Glomerular visceral epithelial cell (primary cell): ENCODE data around the gene TBC1D4.
"Not testable (repeated sequence)": the region's sequence is repeated elsewhere in the genome, so short reads cannot be mapped to it uniquely, and the experiment has no call there.

Source experiments
- DNase-seq: peaks from one replicate; pipeline ENCODE4 v3.0.0-alpha.2; 2016; ENCODE audit errors: extremely low spot score

TBC1D4 gene

DNA sequence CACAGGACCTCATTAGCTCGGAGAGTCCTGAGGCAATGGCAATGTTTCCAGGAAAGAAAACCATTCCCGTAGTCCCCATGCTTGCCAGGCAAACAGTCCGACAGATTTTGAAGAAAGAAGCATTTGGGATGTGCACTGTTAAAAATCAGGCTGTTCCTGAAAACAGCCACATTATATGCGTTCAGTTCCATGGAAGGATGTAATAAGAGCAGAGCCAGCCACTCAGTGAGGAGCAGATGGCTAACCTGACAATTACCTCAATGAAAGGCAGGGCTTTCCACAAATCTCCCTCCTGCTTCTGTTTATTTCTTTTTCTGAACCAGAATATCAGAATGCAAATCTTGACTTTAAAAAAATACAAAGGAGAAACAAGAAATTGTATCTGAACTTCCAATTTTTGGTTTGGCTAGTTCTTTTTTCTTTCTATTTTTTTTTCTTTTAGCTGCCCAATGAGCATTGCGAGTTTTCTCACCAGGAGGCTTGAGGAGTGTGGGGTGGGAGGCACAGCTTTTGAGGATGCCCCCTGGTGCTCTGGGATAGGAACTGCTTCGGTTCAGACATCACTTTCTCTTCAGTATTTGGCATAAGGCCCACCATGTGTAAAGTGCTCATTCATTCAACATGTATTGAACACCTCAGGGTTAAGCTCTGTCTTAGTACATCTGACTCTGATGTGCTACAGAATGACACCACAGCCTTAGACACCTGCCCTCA lies 124.2 kb downstream of the TBC1D4 start:
- DNase-seq: peak; percentile 59

DNA sequence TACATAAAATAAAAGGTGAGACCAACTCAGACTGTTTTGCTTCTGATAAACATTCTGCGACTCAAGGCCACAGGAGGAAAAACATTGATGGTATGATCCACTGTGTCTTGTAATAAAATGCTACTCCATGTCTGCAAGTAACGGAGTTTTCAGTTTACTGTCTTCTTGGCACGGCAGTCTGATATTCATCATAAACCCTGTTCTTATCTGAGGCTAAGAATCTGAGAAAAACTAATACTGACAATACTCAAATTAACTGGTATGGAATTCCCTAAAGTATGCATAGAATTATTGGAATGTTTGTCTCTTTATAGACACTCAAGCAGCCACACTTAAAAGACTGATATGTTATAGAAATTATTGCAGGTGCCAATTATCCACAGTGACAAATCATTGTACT lies 125.5 kb downstream of the TBC1D4 start:
- no peak for DNase-seq

DNA sequence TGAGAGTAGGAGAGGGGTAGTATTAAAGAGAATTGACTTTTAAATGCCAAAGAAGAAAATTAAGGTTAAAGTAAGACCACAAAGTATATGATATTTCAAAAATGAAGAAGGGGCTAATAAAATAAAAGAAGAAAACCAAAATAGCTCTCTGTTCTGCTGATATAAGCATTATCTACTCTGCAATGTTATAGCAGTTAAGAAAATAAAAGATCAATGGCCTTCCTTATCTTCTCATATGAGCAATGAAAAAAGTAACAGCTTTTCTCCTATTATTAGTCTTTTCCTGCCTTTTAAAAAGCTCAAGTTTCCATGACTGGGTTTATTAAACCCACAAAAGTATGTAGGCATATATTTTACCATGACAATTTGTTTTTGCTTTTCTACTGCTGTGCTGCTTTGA lies 126.4 kb downstream of the TBC1D4 start:
- DNase-seq: no peak

DNA sequence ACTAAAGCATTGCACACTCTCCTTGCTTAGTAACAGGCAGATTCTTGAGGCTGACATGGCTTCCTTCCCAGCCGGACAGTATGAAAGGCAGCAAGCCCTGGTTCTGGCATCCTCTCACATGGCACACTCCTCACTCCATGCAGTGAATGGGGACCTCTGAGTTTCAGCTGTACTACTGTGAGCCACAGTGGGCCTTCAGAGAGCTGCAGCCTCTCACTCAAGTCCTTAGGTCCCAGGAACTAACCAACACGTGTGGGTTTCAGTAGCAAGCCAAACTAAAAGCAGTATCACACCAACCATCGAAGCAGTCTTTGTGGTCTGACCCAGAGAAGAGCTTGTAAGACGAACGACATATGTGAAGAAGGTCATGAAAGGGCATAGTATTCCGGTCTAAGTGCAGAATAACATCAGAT lies 128.2 kb downstream of the TBC1D4 start:
- no peak for DNase-seq

DNA sequence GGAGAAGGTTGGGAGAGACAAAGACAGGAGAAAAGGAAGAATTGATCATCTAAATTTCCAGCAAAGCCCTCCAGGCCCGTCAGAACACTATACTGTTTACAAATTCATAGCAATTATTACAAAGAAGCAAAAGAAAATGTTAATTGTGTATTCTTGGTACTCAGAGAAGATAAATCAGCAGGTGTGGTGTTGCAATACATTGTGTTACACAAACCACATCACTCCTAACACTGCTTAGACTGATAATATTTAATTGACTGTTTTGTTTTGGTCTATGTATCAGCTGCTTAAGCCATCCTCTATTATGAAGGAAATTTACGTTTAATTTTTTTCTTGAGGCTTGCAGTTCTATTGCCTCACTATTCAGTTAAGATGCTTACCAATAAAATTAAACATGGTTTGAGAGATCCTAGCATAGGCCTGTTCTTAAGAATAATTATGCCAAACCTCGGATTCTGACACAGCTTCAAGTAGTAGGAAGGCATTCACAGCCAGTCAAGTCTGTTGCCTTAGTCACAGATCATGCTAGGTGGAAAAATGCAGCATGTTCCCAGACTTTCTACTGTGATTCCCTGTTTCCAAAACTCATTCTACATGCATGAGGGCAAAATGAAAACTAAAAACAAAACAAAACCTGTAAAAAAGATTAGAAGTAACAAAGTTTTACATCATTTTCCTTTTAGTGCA lies 129.2 kb downstream of the TBC1D4 start:
- no peak for DNase-seq

DNA sequence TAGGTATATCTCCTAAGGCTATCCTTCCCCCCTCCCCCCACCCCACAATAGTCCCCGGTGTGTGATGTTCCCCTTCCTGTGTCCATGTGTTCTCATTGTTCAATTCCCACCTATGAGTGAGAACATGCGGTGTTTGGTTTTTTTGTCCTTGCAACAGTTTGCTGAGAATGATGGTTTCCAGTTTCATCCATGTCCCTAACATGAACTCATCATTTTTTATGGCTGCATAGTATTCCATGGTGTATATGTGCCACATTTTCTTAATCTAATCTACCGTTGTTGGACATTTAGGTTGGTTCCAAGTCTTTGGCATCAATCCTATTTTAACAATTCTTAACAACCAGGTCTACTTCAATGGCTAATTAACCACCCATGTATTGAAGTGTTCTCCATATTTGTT lies 130.4 kb downstream of the TBC1D4 start:
- DNase-seq: not testable (repeated sequence)

DNA sequence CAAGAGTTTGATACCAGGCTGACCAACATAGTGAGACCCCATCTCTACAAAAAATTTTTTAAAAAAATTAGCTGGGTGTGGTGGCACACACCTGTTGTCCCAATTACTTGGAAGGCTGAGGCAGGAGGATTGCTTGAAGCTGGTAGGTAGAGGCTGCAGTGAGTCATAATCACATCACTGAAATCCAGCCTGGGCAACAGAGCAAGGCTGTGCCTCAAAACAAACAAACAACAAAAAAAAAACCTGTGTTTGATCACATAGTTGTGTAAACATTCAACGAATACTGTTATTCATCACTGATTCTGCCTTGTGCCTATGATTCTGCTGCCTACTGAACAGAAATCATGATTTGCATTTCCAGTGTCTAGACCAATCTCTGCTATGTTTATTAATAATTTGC lies 134.0 kb downstream of the TBC1D4 start:
- DNase-seq: no peak

DNA sequence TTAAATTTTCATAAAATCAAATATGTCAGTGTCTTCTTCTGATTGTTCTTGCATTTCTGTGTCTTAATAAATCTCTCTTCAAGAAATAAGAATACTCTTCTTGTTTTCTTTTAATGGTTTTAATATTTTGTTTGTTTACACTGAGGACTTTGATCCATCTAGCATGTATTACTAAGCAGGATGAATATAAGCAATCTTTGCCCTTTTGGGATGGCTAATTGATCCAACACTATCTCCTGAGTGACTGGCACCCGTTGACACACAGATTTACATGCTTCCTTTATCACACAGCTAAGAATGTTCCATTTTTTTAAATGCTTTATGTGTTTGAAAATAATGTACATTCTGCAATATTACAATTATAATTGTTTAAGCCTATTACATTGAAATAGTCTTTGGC lies 134.5 kb downstream of the TBC1D4 start:
- no peak for DNase-seq

DNA sequence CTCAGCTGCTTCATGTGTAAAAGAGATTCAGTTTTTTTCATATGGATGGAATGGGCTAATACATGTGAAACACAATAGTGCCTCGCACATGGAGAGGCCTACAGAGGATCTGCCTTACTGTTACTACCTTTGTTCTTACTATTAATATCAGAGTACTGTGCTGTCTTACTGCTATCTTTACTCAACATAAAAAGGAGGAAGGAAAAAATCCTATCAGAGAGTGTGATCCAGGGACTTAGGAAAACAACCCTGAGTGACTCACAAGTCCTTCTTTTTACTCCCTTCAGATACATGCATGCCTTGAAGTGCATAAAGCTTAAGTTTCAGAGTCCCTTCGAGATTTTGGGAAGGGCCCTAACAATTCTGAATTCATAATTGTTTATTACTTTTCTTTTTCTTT lies 136.8 kb downstream of the TBC1D4 start:
- no peak for DNase-seq

DNA sequence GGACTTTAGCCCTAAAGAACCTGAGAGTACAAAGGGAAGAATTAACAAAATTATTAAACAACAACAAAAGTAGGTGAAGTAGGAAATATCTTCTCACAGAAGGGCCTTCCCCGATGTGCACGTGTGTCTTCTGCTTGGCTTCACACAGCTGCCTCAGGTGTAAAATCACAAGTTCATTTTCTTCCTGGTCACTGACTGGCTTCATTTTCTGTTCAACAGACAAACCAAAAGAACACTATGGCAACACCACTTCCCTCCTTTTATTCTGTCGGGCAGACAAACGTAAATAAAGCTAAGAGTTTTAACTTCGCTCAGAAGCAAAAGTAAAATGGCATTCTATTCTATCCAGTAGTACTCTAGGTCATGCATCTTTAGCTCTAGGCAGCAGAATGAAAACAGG lies 140.9 kb downstream of the TBC1D4 start:
- no peak for DNase-seq

DNA sequence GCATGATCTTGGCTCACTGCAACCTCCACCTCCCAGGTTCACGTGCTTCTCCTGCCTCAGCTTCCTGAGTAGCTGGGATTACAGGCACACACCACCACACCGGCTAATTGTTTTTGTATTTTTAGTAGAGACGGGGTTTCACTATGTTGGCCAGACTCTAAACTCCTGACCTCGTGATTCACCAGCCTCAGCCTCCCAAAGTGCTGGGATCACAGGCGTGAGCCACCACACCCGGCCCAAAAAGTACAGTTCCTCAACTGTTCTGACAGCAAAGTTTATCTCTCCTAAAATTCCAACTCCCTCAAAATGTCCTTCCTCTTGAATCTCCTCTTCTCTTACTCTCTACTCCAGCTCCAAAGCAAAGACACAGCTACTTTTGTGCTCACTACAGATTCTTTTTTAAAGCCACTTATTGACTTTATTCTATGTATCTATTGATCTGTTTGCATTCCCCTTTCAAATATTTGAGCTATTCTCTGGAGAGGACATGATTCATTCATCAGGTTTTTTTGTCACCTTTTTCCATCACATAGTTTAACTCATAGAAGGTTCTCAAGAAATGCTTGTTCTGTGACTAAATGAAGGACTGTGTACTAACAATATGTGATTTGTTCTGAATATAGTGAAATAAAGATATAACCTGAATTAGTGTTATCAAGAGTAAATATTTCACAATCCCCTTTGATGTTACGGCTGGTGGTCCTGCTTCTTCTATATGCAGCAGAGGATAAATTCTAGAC lies 142.2 kb downstream of the TBC1D4 start:
- no peak for DNase-seq

DNA sequence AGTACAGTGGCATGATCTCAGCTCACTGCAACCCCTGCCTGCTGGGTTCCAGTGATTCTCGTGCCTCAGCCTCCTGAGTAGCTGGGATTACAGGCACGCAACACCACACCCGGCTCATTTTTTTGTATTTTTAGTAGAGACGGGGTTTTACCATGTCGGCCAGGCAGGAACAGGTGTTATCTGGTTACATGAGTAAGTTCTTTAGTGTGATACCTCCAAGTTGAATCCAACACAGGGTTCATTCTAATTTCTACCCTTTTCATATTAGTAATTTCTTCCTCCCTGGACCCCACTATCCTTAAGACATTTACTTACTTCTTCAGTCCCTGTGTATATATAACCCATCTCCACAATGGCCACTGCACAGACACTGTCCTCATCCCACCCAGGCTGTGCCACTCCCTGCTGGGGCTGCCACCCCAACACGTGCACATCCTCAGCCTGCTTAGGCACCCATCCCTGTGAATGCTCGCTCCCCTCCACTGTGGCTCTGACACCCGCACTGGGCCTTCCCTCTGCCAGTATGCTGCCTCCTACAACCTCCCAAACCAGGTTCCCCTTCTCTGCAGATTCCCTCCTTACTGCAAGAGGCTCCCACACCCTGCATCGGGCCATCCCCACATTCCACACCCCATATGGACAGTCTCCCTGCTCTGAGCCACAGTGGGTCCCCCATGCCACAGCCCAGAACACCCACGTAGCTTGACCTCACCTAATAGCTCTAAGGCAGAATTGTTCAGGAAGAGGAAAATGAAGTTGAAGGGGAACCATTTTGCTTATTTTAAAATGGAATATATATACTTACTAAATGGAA lies 147.1 kb downstream of the TBC1D4 start:
- DNase-seq: no peak

DNA sequence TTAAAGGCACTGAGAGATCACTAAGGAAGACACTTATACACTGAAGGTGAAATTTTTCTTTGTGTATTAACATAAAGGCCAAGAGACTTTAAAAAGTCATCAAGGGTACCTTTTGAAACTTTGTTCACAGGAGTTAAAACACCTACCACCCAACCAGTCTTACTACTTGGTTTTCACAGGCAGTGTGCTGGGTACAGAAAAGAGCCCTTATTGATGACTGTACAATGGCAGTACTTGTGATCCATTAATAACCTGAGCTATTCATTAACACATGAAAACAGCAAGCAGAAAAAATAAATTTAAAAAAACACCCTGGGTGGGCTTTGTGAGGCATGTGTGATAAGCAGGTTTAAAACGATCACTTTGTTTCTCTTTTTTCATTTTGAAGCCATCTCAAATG lies 148.9 kb downstream of the TBC1D4 start:
- no peak for DNase-seq

DNA sequence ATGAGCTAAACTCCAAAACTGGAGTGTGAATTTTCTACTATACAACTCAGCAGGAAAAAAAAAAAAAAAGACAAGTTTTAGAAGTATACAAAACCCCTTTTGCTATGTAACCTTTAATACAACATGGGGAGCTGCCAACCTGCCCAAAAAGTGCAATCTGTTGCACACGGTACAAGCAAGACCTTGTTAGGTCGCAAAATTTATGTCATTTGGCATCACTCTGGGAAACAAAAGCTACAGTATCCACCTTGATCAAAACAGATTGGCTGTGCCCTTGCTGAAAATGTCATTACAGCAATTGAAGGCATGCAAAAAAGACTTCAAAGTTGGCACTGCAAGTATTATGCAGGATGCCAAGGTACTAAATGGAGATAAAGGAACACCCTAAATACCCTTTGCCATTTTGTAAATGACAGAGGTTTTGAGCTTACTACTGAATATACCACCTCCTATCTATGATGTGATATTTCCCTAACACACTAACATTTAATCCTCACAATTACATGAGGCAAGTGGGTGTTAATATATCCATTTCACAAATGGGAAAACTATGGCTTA lies 150.1 kb downstream of the TBC1D4 start:
- no peak for DNase-seq

DNA sequence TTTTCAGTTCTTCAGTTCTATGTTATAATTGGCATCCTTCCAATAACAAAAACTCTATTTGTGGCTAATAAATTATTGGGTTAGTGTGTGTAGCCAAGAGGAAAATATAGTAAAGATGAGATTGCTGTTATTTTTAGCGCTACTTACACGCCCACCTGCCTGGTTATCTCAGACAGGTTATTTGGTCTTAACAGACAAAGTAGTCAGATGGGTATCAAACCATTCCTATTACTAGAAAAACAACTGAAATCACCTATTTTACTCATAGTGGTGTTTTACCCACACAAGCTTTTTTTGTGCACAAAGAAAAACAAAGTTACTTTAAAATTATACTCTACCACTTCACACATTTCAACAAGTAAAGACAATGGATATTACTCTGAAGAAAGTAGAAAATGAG lies 151.2 kb downstream of the TBC1D4 start:
- DNase-seq: no peak

DNA sequence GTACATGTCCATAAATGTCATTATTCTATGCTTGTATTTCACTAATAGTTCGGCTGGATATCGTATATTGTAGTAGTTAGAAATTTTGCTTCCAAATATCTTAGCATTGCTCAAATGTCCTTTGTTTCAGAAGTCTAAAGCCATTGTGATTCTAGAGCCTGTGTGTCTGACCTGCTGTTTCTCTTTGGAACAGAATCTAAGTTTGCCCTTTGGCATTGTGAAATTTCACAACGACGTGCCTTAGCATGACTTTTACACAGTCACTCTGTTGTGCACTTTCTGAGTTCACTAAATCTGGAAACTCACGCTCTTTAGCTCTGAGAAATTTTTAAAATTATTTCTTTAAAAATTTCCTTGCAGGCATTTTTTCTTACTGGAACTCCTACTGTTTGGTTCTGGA lies 152.2 kb downstream of the TBC1D4 start:
- no peak for DNase-seq

DNA sequence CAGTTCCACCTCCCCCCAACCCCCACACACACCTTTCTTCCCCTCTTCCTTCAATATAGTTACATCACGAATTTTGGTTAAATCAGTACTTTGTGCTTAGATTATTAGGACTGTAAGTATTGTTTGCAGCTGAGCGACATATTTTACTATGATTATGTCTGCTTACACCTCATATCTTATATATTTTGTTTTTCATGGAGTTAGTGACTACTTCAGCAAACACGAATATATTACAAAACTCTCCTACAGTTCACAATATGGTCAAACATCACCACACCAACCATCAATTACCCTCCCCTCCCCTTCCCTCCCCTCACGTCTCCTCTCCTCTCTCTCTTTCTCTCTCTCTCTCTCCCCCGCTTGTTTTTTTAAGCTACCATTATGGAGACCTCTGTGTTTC lies 152.9 kb downstream of the TBC1D4 start:
- DNase-seq: no peak

DNA sequence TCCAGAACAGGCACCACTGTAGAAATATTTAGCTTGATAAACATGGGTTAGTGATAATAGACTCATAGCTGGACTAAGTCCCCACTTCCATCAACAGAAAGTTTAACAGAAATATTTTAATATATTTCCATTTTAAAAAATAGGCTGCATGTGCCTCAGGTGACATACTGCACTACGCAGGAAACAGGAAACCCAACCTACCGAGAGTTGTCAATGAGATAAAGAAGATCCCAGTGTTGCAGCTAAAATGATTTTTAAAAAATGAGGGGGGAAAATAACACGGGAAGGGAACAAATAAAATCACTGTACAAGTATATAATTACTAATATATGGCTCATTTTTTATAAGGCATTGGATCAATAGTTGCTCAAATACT lies 154.8 kb downstream of the TBC1D4 start:
- DNase-seq: no peak

DNA sequence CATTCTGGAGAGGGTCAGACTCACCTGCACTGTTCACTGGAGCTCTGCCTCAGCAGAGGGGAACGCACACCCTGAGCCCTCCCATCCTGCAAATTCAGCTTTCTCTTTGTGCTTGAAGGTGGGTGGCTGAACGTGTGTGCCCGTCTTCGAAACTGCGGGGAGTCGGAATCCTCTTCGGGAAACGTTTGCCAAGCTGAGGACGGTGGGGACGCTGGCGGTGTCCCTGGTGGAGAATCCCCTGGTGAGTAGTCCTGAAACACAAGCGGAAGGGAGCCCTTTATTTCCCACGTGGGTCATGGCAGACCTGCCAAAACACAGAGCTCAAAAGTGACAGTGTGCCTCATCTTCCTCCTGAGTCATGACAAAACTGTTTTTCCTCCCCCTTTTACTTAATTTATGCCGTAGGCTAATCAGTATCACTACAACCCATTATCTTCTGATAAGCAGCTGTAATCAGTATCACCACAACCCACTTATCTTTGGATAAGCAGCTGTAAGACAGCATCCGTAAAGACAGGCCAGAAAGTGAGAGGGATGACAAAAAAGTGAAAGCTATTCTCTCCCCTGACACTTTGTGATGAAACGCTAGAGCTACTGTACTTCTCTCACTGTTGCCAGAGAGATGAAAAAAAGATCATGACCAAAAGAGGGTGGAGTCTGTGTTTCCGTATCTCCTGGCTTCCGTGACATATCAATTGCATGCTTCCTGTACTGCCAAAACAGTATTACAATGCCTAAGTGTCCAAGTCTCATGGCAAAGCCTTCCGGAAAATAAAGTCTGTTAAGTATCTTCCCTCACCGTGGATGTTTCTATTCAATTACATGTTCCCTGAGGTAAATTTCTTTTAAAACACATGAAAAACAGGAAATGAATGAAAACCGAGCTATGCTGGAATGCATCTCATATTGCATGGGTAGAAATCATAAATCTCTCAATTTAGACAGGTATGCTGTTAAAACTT lies 155.5 kb downstream of the TBC1D4 start:
- DNase-seq: no peak

DNA sequence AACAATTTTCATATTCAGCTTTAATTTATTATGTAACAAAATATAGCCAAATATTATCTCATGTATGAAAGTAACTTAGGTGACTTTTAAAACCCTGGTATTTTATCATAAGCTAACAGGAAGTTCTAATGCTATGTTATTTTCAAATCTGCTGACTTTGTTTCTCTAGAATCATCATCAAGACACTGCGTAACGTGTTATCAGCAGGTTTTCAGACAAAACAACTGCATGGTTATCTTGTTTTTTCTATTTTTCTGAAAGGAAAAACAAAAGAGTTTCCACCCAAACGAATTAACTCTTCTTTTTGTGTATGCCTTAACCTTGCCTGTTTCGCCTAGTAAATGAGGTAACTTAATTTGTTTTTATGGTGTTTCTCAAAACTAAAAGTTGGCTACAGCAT lies 156.3 kb downstream of the TBC1D4 start:
- no peak for DNase-seq
